ENCODE measurements around the gene KIF2A. TPM values are rescaled to one million over a fixed set of nuclear protein-coding genes. Genes with fewer than 3 reads are reported as not detected.

The KIF2A gene
- total RNA-seq, 1 donor from 2014 or later = 58.5 TPM

DNA sequence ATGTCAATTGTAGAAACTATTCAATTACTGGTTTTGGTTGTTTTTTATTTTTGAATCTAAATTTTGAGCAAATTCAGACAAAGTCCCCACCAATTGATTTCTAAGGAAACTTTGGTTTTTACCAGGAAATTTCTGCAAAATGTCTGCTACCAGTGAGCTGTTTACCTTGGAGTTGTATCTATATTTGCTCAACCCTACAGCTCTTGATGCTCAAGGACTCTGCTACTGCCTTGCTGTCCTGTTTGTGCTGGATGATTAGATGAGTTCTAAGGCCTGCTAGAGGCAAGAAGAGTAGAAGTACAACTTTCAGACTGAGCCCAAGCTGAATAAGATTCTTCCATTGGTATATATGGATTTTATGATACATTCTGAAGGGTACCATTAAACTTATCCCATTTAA, 42.6 kb upstream of the KIF2A start:
- H3K36me3 Mint-ChIP-seq = no peaks in the 10 kb centered on the region
- H3K4me1 Mint-ChIP-seq (ENCODE audit: unreplicated experiment) = peaks cover 22% of the 10 kb centered on the region
- no peak overlapping the region for H3K4me3 Mint-ChIP-seq
- no peak overlapping the region for H3K27ac Mint-ChIP-seq
- no peaks in the 10 kb centered on the region for H3K9me3 Mint-ChIP-seq
- TF ChIP-seq, protein P1, sequence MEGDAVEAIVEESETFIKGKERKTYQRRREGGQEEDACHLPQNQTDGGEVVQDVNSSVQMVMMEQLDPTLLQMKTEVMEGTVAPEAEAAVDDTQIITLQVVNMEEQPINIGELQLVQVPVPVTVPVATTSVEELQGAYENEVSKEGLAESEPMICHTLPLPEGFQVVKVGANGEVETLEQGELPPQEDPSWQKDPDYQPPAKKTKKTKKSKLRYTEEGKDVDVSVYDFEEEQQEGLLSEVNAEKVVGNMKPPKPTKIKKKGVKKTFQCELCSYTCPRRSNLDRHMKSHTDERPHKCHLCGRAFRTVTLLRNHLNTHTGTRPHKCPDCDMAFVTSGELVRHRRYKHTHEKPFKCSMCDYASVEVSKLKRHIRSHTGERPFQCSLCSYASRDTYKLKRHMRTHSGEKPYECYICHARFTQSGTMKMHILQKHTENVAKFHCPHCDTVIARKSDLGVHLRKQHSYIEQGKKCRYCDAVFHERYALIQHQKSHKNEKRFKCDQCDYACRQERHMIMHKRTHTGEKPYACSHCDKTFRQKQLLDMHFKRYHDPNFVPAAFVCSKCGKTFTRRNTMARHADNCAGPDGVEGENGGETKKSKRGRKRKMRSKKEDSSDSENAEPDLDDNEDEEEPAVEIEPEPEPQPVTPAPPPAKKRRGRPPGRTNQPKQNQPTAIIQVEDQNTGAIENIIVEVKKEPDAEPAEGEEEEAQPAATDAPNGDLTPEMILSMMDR (conservative IDR thresholded peaks at IDR 0.05) = no peak
- peaks cover 3% of the 10 kb centered on the region for H3K27me3 Mint-ChIP-seq
- DNase-seq (ENCODE audit: extremely low spot score, unreplicated experiment) = no peak

DNA sequence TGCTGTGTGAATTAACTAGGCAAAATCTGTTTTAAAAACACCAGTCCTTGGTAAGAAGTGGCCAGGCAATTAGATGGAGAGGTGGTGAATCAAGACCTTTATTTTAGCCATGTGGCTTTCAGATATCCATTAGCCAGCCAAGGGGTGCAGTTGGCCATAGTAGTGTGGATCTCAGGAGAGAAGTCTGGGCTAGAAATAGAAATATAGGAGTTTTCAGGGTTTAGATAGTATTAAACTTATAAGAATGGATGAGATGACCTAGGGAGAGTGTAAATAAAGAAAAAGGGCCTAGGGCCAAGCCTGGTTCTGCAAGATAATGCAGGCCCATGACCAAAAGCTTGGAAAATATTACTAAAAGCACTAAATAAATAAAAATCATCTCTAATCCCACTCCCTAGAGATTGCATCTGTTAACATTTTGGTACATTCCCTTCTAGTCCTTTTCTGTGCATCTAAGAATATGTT, 40.3 kb upstream of the KIF2A start:
- peaks cover 19% of the 10 kb centered on the region for H3K4me1 Mint-ChIP-seq (ENCODE audit: unreplicated experiment)
- H3K36me3 Mint-ChIP-seq = no peaks in the 10 kb centered on the region
- no peaks in the 10 kb centered on the region for H3K27me3 Mint-ChIP-seq
- TF ChIP-seq, protein P1 (conservative IDR thresholded peaks at IDR 0.05) = no peak
- no peak overlapping the region for H3K27ac Mint-ChIP-seq
- no peak for DNase-seq (ENCODE audit: extremely low spot score, unreplicated experiment)
- H3K9me3 Mint-ChIP-seq = no peaks in the 10 kb centered on the region
- no peak overlapping the region for H3K4me3 Mint-ChIP-seq

DNA sequence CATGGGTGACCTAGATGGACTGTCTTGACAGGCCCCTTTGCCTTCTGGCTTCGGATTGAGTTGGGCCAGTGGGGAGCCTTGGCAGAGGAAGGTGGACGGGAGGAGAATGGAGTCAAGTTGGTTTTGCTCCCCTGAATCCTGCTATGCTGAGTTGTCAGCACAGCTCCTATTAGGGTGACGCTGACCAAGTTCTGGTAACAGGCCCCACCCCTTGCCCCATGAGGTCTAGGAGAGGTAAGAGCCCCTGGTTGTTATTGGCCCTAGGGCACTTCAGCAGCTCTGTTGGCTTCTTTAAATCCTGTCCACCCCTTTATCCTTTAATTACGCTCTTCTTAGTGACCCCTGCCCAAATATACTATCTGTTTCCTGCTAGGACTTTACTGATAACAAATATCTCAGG, 39.4 kb upstream of the KIF2A start:
- Mint-ChIP-seq H3K4me3 (no peak overlapping the region), H3K4me1 (ENCODE audit: unreplicated experiment) (peaks cover 19% of the 10 kb centered on the region), H3K9me3 (no peaks in the 10 kb centered on the region), H3K27ac (no peak overlapping the region), H3K27me3 (no peaks in the 10 kb centered on the region), H3K36me3 (no peaks in the 10 kb centered on the region)
- no peak for DNase-seq (ENCODE audit: extremely low spot score, unreplicated experiment)
- TF ChIP-seq, protein P1 (conservative IDR thresholded peaks at IDR 0.05) = no peak

DNA sequence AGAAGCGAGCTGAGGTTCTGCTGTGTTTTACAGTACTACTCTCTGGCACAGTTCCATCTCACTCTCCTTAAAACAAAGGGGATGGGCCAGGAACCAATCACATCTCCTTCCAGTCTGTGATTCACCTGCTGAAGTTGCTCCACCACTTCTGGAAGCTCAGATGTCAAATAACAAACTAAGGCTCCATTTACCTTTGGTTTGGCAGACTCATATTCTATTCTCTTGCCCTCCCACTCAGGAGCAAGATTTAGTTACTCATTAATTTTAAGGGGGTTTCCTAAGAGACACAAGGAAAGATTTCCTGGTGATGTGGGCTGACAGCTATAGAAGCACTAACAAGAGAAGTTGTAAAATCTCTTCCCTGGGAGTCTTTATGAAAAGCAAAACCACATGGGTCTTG, 37.8 kb upstream of the KIF2A start:
- Mint-ChIP-seq H3K36me3 (no peaks in the 10 kb centered on the region), H3K4me1 (ENCODE audit: unreplicated experiment) (peaks cover 19% of the 10 kb centered on the region), H3K9me3 (no peaks in the 10 kb centered on the region), H3K27me3 (no peaks in the 10 kb centered on the region), H3K27ac (peak overlapping the region; percentile 55), H3K4me3 (no peak overlapping the region)
- TF ChIP-seq, protein P1 (conservative IDR thresholded peaks at IDR 0.05) = no peak
- no peak for DNase-seq (ENCODE audit: extremely low spot score, unreplicated experiment)

DNA sequence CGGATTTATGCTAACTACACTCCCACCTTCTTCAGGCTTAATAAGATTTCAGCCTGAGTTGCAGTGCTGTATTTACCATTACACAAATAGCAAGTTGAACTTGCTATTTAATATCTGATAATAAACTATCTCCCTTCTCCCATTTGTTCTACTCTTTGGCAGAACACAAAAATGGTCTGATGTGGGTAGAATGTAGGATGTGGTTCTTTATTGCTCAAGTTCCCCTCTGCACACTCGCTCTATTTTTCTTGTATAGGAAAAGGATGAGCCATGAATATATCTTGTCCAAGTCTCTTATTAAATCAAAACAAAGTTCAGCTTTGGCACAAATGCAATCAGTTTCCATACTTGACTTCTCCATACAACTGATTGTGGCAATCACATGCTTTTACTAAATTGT, 37.2 kb upstream of the KIF2A start:
- peaks cover 19% of the 10 kb centered on the region for H3K4me1 Mint-ChIP-seq (ENCODE audit: unreplicated experiment)
- no peaks in the 10 kb centered on the region for H3K9me3 Mint-ChIP-seq
- no peak overlapping the region for H3K4me3 Mint-ChIP-seq
- TF ChIP-seq, protein P1 (conservative IDR thresholded peaks at IDR 0.05) = no peak
- no peaks in the 10 kb centered on the region for H3K36me3 Mint-ChIP-seq
- no peaks in the 10 kb centered on the region for H3K27me3 Mint-ChIP-seq
- H3K27ac Mint-ChIP-seq = peak overlapping the region; percentile 55
- DNase-seq (ENCODE audit: extremely low spot score, unreplicated experiment) = no peak

DNA sequence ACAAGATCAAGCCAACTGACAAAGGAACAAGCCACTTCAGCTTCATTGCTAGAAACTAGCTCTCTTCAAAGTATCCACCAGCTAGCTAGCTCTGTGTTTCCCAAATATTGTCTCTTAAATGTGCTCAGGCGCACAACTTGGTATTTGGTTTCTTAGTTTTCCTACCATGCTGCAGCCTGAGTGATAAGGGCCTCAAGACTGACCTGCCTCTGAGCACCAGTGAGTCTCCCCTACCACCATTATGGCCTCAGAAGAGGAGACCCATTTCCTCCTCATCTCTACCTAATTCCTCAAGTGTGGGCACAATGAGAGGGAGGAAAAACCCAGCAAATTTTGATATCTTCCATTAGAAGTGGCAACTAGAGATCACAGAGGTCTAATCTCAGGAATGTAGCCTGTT, 34.6 kb upstream of the KIF2A start:
- Mint-ChIP-seq H3K36me3 (no peaks in the 10 kb centered on the region), H3K4me1 (ENCODE audit: unreplicated experiment) (peaks cover 14% of the 10 kb centered on the region), H3K4me3 (no peak overlapping the region), H3K9me3 (no peaks in the 10 kb centered on the region), H3K27ac (no peak overlapping the region), H3K27me3 (no peaks in the 10 kb centered on the region)
- TF ChIP-seq, protein P1 (conservative IDR thresholded peaks at IDR 0.05) = no peak
- DNase-seq (ENCODE audit: extremely low spot score, unreplicated experiment) = no peak

Data from type B pancreatic cell (in vitro differentiated cells).